RPMI7951 (cell line): Measurements from ENCODE around the gene ZNF414. TPM values are rescaled to one million over a fixed set of nuclear protein-coding genes. Genes with fewer than 3 reads are reported as not detected.
A peak's percentile ranks its signal among the peaks of the same experiment; 100 is the strongest.
"Not testable (repeated sequence)": the region's sequence is repeated elsewhere in the genome, so short reads cannot be mapped to it uniquely, and the experiment has no call there.

Source experiments
- DNase-seq: peaks from one replicate; pipeline ENCODE4 v3.0.0-alpha.2; 2012; ENCODE audit warnings: low read depth
- total RNA-seq: library from RNA; depleted of rRNA; stranded (reverse); fragments of >200 nt; shearing (Covaris generic); gene quantifications from 2 replicates; pipeline ENCODE4 v1.2.3, GENCODE V29; 2014

The ZNF414 gene
- total RNA-seq, 1 experiment from 2014 or later, result 5.9 TPM

GRCh38 chr19:8518536-8518935 is 4.6 kb upstream of the ZNF414 start:
- DNase-seq, result no peak

- no peak for DNase-seq
These were observed 3.8 kb upstream of the ZNF414 start for GRCh38 chr19:8517551-8518442.

- DNase-seq, result no peak
These were observed 1.4 kb upstream of the ZNF414 start for GRCh38 chr19:8515317-8515716.

GRCh38 chr19:8514505-8515009 is 590 bp upstream of the ZNF414 start:
- DNase-seq, result not testable (repeated sequence)

GRCh38 chr19:8513036-8513686 is 806 bp downstream of the ZNF414 start:
- no peak for DNase-seq

GRCh38 chr19:8512115-8512967 is 1.6 kb downstream of the ZNF414 start:
- DNase-seq, result no peak

- DNase-seq, result no peak
These were observed 2.3 kb downstream of the ZNF414 start for GRCh38 chr19:8511573-8512101.

- DNase-seq, result no peak
These were observed 3.3 kb downstream of the ZNF414 start for GRCh38 chr19:8510589-8511115.

- DNase-seq, result no peak
These were observed 7.5 kb downstream of the ZNF414 start for GRCh38 chr19:8506402-8506957.

GRCh38 chr19:8505680-8506401 is 8.1 kb downstream of the ZNF414 start:
- peak; percentile 52 for DNase-seq

- no peak for DNase-seq
These were observed 9.0 kb downstream of the ZNF414 start for GRCh38 chr19:8504919-8505318.

- DNase-seq, result no peak
These were observed 9.8 kb downstream of the ZNF414 start for GRCh38 chr19:8504171-8504570.

GRCh38 chr19:8503510-8503909 is 10.5 kb downstream of the ZNF414 start:
- no peak for DNase-seq

- DNase-seq, result no peak
These were observed 12.0 kb downstream of the ZNF414 start for GRCh38 chr19:8501981-8502380.

GRCh38 chr19:8501516-8501915 is 12.5 kb downstream of the ZNF414 start:
- no peak for DNase-seq

GRCh38 chr19:8500158-8500557 is 13.8 kb downstream of the ZNF414 start:
- no peak for DNase-seq

GRCh38 chr19:8499048-8499833 is 14.7 kb downstream of the ZNF414 start:
- DNase-seq, result no peak

- no peak for DNase-seq
These were observed 15.7 kb downstream of the ZNF414 start for GRCh38 chr19:8498295-8498694.

- no peak for DNase-seq
These were observed 19.8 kb downstream of the ZNF414 start for GRCh38 chr19:8494158-8494557.

- DNase-seq, result no peak
These were observed 22.4 kb downstream of the ZNF414 start for GRCh38 chr19:8491574-8491973.
